ENCODE results near the gene SNAPIN.
"Not testable (repeated sequence)": the region's sequence is repeated elsewhere in the genome, so short reads cannot be mapped to it uniquely, and the experiment has no call there.

Gene SNAPIN

GRCh38 chr1:153647346-153647714, 11.2 kb upstream of the SNAPIN start:
- DNase-seq (ENCODE audit: low spot score), result no peak

DNA sequence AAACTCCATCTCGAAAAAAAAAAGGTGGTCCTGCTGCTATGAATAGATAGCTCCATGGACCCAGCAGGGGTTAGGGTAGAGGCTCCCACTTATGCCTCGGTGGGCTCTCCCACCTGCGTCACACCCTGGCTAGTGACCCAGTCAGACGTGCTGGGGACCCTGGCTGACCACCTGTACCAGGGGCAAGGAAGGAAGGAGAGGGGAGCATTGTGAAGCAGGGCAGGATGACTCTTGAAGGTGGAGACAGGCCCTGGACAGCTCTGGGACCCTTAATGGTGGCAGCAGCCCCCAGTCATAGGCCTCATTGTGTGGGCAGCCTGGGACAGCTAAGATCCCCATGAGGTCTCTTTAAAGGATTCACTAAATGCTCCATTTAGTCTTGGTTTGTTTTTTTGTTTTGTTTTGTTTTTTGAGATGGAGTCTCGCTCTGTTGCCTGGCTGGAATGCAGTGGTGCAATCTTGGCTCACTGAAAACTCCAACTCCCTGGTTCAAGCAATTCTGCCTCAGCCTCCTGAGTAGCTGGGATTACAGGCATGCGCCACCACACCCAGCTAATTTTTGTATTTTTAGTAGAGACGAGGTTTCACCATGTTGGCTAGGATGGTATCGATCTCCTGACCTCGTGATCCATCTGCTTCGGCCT, 10.4 kb upstream of the SNAPIN start:
- no peak for DNase-seq (ENCODE audit: low spot score)

GRCh38 chr1:153649137-153649862, 9.2 kb upstream of the SNAPIN start:
- peak; percentile 39 for DNase-seq (ENCODE audit: low spot score)

DNA sequence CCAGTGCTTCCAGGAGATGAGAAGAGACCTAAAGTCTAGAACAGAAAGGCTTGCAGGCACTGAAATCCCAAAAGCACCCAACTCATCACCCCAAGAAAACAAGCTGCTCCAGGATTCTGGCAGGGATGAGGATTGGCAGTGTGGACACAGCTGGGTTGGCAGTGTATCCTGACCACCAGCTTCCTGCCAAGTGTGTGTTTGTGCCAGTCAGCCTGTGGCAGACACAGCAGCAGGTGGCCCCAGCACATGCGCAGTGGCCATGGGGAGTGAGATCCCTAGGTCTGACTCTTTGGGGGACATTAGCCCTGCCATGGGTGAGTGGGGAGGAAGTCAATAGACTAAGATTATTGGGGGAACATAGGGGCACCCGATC, 8.7 kb upstream of the SNAPIN start:
- DNase-seq (ENCODE audit: low spot score), result no peak

DNA sequence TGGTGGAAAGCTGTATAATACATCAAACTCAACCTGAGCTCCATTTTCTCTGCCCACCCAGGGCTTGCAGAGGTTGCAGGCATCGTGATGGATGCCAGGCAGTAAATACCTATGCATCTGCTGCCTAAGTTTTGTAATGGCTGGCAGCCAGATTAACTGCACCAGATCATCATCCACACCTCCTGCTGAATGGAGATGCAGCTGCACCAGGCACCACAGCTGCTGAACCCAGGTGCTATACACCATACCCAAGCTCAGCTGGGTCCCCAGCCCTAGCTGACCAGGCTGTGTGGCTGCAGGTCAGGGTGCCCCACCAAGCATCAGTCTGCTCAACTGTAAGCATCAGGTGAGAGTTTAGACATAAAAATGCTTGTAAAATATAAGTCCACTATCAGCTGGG, 6.7 kb upstream of the SNAPIN start:
- no peak for DNase-seq (ENCODE audit: low spot score)

GRCh38 chr1:153652805-153653500, 5.5 kb upstream of the SNAPIN start:
- DNase-seq (ENCODE audit: low spot score), result no peak

GRCh38 chr1:153655333-153655732, 3.2 kb upstream of the SNAPIN start:
- DNase-seq (ENCODE audit: low spot score), result no peak

GRCh38 chr1:153659175-153659534, 652 bp downstream of the SNAPIN start:
- DNase-seq (ENCODE audit: low spot score), result no peak

DNA sequence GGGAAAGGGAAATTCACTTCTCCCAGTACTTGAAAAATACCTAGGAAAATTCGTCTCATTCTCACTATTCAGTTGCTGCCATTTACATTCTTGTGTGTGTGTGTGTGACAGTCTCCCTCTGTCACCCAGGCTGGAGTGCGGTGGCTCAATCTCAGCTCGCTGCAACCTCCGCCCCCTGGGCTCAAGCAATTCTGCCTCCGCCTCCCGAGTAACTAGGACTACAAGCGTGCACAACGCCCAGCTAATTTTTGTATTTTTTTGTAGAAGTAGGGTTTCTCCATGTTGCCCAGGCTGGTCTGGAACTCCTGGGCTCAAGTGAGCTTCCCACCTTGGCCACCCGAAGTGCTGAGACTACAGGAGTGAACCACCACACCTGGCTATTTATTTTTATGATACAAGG, 1.2 kb downstream of the SNAPIN start:
- DNase-seq (ENCODE audit: low spot score), result no peak

GRCh38 chr1:153661111-153661708, 2.7 kb downstream of the SNAPIN start:
- no peak for DNase-seq (ENCODE audit: low spot score)

DNA sequence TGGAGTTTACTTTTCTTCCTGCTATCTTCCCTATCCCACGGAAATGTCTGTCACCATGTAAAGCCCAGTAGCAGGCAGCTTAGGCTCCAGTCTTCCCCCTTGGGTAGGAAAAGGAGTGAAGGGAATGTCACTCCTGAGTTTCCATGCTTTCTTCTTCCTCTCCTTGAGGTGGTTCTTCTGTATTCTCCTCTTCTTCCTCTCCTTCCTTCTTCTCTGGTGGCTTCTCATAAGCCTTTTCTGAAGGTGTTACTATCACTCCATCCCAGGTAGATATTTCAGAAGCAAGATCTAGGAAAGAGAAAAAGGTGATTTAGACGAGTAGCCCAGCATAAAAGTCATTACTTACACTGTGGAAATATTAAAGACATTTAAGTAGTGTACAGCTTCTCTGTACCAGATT, 3.8 kb downstream of the SNAPIN start:
- no peak for DNase-seq (ENCODE audit: low spot score)

- no peak for DNase-seq (ENCODE audit: low spot score)
Measured at GRCh38 chr1:153663211-153663610, 4.7 kb downstream of the SNAPIN start.

- no peak for DNase-seq (ENCODE audit: low spot score)
Measured at GRCh38 chr1:153667439-153667838, 8.9 kb downstream of the SNAPIN start.

- DNase-seq (ENCODE audit: low spot score), result not testable (repeated sequence)
Measured at GRCh38 chr1:153668672-153669071, 10.2 kb downstream of the SNAPIN start.

DNA sequence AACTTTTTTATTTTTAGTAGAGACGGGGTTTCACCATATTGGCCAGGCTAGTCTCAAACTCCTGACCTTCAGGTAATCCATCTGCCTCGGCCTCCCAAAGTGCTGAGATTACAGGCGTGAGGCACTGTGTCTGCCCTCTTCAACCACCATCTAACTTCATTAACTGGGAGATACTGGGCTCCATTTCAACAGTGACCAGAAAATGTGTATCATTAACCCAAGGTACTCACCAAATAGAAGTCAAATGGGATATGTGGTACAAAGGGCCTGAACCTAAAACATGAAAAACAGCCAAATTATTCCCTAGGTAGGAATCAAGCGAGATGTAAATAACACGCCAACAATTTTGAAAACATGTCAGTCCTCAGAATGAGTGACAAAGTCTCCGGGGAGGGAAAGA, 11.1 kb downstream of the SNAPIN start:
- no peak for DNase-seq (ENCODE audit: low spot score)

DNA sequence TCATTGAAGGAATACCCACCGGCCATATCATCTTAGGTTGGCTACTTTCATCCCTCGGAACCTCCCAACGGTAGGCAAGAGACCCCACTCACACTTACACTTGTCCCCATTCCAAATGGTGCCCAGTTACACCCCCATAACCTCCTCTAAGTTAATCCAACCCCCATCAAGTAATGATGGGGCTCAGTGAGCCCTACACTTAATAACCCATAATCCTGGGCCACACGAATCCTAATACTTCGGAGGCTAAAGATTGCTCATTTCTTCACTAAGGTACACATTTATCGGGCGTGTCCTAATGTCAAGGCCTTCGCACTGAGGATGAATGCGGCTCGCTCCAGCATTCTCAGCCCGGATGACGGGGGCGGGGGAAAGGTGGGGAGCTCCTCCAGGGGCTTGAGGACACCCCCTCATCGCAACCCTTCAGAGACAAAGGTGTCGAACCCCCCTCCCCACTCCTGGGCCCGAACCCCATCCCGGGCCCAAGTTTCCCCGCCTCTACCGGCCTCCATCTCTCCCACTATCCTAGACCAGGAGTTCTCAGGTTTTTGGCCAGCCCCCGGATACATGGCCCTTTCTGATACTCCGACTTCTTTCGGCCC, 11.9 kb downstream of the SNAPIN start:
- no peak for DNase-seq (ENCODE audit: low spot score)

GRCh38 chr1:153670859-153671627, 12.5 kb downstream of the SNAPIN start, which contains the start of gene ILF2:
ILF2 (minus strand) TSS chr1:153670993; CDS start chr1:153670922, 71 bp downstream.
- peak; percentile 99 for DNase-seq (ENCODE audit: low spot score)

DNA sequence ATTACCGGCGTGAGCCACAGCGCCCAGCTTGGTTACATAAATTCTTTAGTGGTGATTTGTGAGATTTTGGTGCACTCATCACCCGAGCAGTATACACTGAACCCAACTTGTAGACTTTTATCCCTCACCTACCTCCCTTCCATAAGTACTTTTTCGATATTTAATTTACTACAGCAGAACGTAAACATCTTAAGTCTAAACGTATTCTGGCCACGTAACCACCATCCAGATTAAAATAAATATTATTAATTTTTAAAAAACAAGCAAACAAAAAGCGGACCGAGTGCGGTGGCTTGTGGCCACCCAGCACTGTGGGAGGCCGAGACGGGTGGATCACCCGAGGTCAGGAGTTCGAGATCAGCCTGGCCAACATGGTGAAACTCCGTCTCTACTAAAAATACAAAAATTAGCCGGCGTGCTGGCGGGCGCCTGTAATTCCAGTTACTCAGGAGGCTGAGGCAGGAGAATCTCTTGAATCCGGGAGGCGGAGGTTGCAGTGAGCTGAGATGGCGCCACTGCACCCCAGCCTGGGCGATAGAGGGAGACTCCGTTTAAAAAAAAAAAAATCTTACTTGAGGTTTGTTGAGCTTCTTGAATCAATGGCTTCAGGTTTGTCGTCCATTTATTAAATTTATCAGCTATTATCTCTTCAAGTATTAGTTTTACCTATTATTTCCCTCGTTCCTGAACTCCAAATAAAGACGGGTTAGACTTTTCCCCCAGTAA, 13.3 kb downstream of the SNAPIN start:
- not testable (repeated sequence) for DNase-seq (ENCODE audit: low spot score)

DNA sequence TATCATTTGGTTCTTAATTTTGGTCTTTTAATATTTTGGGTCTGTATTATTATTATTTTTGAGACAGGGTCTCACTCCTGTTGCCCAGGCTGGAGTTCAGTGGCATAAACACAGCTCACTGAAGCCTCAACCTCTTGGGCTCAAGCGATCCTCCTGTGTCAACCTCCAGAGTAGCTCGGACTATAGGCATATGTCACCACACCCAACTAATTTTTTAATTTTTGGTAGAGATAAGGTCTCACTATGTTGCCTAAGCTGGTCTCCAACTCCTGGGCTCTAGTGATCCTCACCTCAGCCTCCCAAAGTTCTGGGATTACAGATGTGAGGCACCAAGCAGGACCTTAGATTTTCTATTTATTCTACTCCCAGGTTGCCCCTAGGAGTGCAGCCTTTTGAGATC, 15.0 kb downstream of the SNAPIN start:
- no peak for DNase-seq (ENCODE audit: low spot score)

- peak; percentile 43 for DNase-seq (ENCODE audit: low spot score)
Measured at GRCh38 chr1:153677718-153678518, 19.4 kb downstream of the SNAPIN start.

Measured in CD4-positive, alpha-beta T cell treated with Interleukin-6 at 100 ng/mL for 8 hours (primary cell).